Thyroid gland (tissue), 4 donors: ENCODE measurements around the gene ARNT2. TPM values are rescaled to one million over a fixed set of nuclear protein-coding genes. Genes with fewer than 3 reads are reported as not detected.
A peak's percentile ranks its signal among the peaks of the same experiment; 100 is the strongest.

Experiments used
- DNase-seq, 2 donors: peaks; one replicate each; pipeline ENCODE4 v3.0.0-alpha.2; 2019
- H3K27ac ChIP-seq, 3 donors: fragments of 200-600 bp; sonication (generic); 1 replicate in 2 of 3; 2 replicates in 1 of 3; pipeline ENCODE4 v1.5.1; 2016 to 2019; ENCODE audit warnings: mild to moderate bottlenecking in 1 of 3, moderate library complexity in 1 of 3
- H3K27me3 ChIP-seq: fragments of 200-600 bp; sonication (generic); one replicate; pipeline ENCODE4 v1.5.1; 2019
- H3K36me3 ChIP-seq, 2 donors: fragments of 200-600 bp; sonication (generic); one replicate each; pipeline ENCODE4 v1.5.1; 2016 to 2019
- H3K4me1 ChIP-seq, 2 donors: fragments of 200-600 bp; sonication (generic); one replicate each; pipeline ENCODE4 v1.5.1; 2017 to 2019
- H3K4me3 ChIP-seq, 3 donors: fragments of 200-600 bp; sonication (generic); replicated peaks in 1 of 3; 1 replicate in 2 of 3; 2 replicates in 1 of 3; pipeline ENCODE4 v1.5.1; 2016; ENCODE audit warnings: mild to moderate bottlenecking in 1 of 3
- H3K9me3 ChIP-seq: fragments of 200-600 bp; sonication (generic); one replicate; pipeline ENCODE4 v1.5.1; 2017
- CTCF ChIP-seq, 6 experiments: fragments of 200-600 bp in 3 of 6; fragments of 450-650 bp in 3 of 6; sonication (generic) in 3 of 6; IDR thresholded peaks; one replicate each; pipeline ENCODE4 v1.5.1; 2016 to 2019; ENCODE audit warnings: antibody characterized with exemption in 6 of 6, mild to moderate bottlenecking in 2 of 6, inconsistent platforms in 1 of 6, moderate library complexity in 1 of 6
- POLR2A ChIP-seq, 2 donors: fragments of 450-650 bp; IDR thresholded peaks; one replicate each; pipeline ENCODE4 v1.6.1; 2017; ENCODE audit warnings: antibody characterized with exemption in 2 of 2, mild to moderate bottlenecking in 2 of 2, moderate library complexity in 1 of 2
- WGBS, 2 donors: methylation state at CpG; one replicate each; pipeline ENCODE4 v1.1.5; 2017; 5-methylcytosine and 5-hydroxymethylcytosine counted together
- intact Hi-C: fragments of 100-400 bp; cut with DNase I; formaldehyde crosslinking; loops from one replicate; pipeline ENCODE4 v1.15.1; 2023
- total RNA-seq, 4 donors: library from RNA; depleted of rRNA; stranded (reverse); fragments of >200 nt; gene quantifications; one replicate each; pipeline ENCODE4 v1.2.3, GENCODE V29; 2016

Gene ARNT2
- total RNA-seq, 4 donors from 2014 or later = 9.4 to 19.1 (median 13.8) TPM

- no peaks in the 10 kb centered on the region for H3K9me3 ChIP-seq
- no peak overlapping the region for H3K4me3 ChIP-seq
- intact Hi-C loops = no loop called here
- H3K27me3 ChIP-seq = no peaks in the 10 kb centered on the region
- DNase-seq = peak in 1 of 2 donors; percentile 28
- H3K27ac ChIP-seq = no peak overlapping the region
- peaks cover 5 to 17% of the 10 kb centered on the region in 2 donors for H3K4me1 ChIP-seq
- TF ChIP-seq POLR2A (IDR thresholded peaks at IDR 0.05) (no peak), CTCF (IDR thresholded peaks at IDR 0.05) (no peak)
- no peaks in the 10 kb centered on the region for H3K36me3 ChIP-seq
These were observed 140.9 kb downstream of the ARNT2 start for GRCh38 chr15:80545078-80545477.

- H3K27ac ChIP-seq = no peak overlapping the region
- TF ChIP-seq CTCF (IDR thresholded peaks at IDR 0.05) (no peak), POLR2A (IDR thresholded peaks at IDR 0.05) (no peak)
- H3K36me3 ChIP-seq = no peaks in the 10 kb centered on the region
- intact Hi-C loops = no loop called here
- H3K4me1 ChIP-seq = peaks cover 15 to 28% of the 10 kb centered on the region in 2 donors
- 80 to 90% methylated on average over 2 of the region's 2 CpGs for WGBS, 2 donors
- no peak overlapping the region for H3K4me3 ChIP-seq
- no peaks in the 10 kb centered on the region for H3K27me3 ChIP-seq
- no peak for DNase-seq
- no peaks in the 10 kb centered on the region for H3K9me3 ChIP-seq
These were observed 143.1 kb downstream of the ARNT2 start for GRCh38 chr15:80547264-80547663.

- no peaks in the 10 kb centered on the region for H3K36me3 ChIP-seq
- DNase-seq = no peak
- 93 to 96% methylated on average over 1 of the region's 1 CpG for WGBS, 2 donors
- no peak overlapping the region for H3K27ac ChIP-seq
- TF ChIP-seq CTCF (IDR thresholded peaks at IDR 0.05) (no peak), POLR2A (IDR thresholded peaks at IDR 0.05) (no peak)
- H3K27me3 ChIP-seq = no peaks in the 10 kb centered on the region
- intact Hi-C loops = no loop called here
- no peak overlapping the region for H3K4me3 ChIP-seq
- peaks cover 15 to 28% of the 10 kb centered on the region in 2 donors for H3K4me1 ChIP-seq
- no peaks in the 10 kb centered on the region for H3K9me3 ChIP-seq
These were observed 145.0 kb downstream of the ARNT2 start for GRCh38 chr15:80549191-80549590.

GRCh38 chr15:80549654-80550053, 145.5 kb downstream of the ARNT2 start:
- intact Hi-C loops = loop anchor here (5.0 kb wide), 1 partner anchor 92 kb away; no protein-coding TSS in a partner anchor
- H3K36me3 ChIP-seq = no peaks in the 10 kb centered on the region
- peaks cover 18 to 25% of the 10 kb centered on the region in 2 donors for H3K4me1 ChIP-seq
- no peaks in the 10 kb centered on the region for H3K27me3 ChIP-seq
- no peak for DNase-seq
- H3K9me3 ChIP-seq = no peaks in the 10 kb centered on the region
- WGBS, 2 donors = 77 to 85% methylated on average over 3 of the region's 3 CpGs
- TF ChIP-seq POLR2A (IDR thresholded peaks at IDR 0.05) (no peak), CTCF (IDR thresholded peaks at IDR 0.05) (no peak)
- no peak overlapping the region for H3K4me3 ChIP-seq
- H3K27ac ChIP-seq = no peak overlapping the region

GRCh38 chr15:80550219-80550907, 146.2 kb downstream of the ARNT2 start:
- TF ChIP-seq CTCF (IDR thresholded peaks at IDR 0.05) = no peak
- TF ChIP-seq POLR2A (IDR thresholded peaks at IDR 0.05) = no peak
- intact Hi-C loops = loop anchor here (5.0 kb wide), 1 partner anchor 93 kb away; no protein-coding TSS in a partner anchor
- WGBS, 2 donors = 34 to 36% methylated on average over 5 of the region's 5 CpGs
- Histone ChIP-seq H3K27me3 (no peaks in the 10 kb centered on the region), H3K9me3 (no peaks in the 10 kb centered on the region), H3K4me3 (no peak overlapping the region), H3K4me1 (peaks cover 24 to 25% of the 10 kb centered on the region in 2 donors), H3K36me3 (no peaks in the 10 kb centered on the region), H3K27ac (no peak overlapping the region)
- DNase-seq = no peak
